Midbrain (tissue), 1 donor: Measurements from ENCODE around the gene PYY.
"Not testable (repeated sequence)": the region's sequence is repeated elsewhere in the genome, so short reads cannot be mapped to it uniquely, and the experiment has no call there.

Experiments
- DNase-seq: peaks from one replicate; lab custom pipeline; 2025; lab: John Stamatoyannopoulos, UW

PYY gene

GRCh38 chr17:43978078-43978477, 24.3 kb upstream of the PYY start:
- no peak for DNase-seq

GRCh38 chr17:43976963-43977837, 23.5 kb upstream of the PYY start:
- DNase-seq = no peak

GRCh38 chr17:43975898-43976297, 22.2 kb upstream of the PYY start:
- DNase-seq = no peak

- DNase-seq = no peak
Observed at GRCh38 chr17:43974382-43975266, 20.9 kb upstream of the PYY start.

GRCh38 chr17:43972444-43973212, 18.9 kb upstream of the PYY start:
- DNase-seq = not testable (repeated sequence)

GRCh38 chr17:43971436-43971835, 17.7 kb upstream of the PYY start:
- not testable (repeated sequence) for DNase-seq

GRCh38 chr17:43970366-43970765, 16.6 kb upstream of the PYY start:
- no peak for DNase-seq

GRCh38 chr17:43967251-43967875, 13.6 kb upstream of the PYY start:
- DNase-seq = no peak

- no peak for DNase-seq
Observed at GRCh38 chr17:43966276-43966675, 12.5 kb upstream of the PYY start.

- DNase-seq = no peak
Observed at GRCh38 chr17:43962479-43962878, 8.7 kb upstream of the PYY start.

GRCh38 chr17:43961954-43962353, 8.2 kb upstream of the PYY start:
- DNase-seq = no peak

GRCh38 chr17:43961292-43961691, 7.6 kb upstream of the PYY start:
- not testable (repeated sequence) for DNase-seq

- no peak for DNase-seq
Observed at GRCh38 chr17:43958748-43959352, 5.1 kb upstream of the PYY start.

- no peak for DNase-seq
Observed at GRCh38 chr17:43956222-43956621, 2.5 kb upstream of the PYY start.

GRCh38 chr17:43952724-43953666, 745 bp downstream of the PYY start:
- DNase-seq = no peak

GRCh38 chr17:43952351-43952723, 1.4 kb downstream of the PYY start:
- DNase-seq = no peak

GRCh38 chr17:43951750-43952149, 2.0 kb downstream of the PYY start:
- no peak for DNase-seq

GRCh38 chr17:43950554-43950953, 3.2 kb downstream of the PYY start:
- no peak for DNase-seq

GRCh38 chr17:43949781-43950180, 4.0 kb downstream of the PYY start:
- no peak for DNase-seq

- no peak for DNase-seq
Observed at GRCh38 chr17:43946781-43947180, 7.0 kb downstream of the PYY start.
